H1 (cell line): Measurements from ENCODE around the gene ARHGEF19. TPM values are rescaled to one million over a fixed set of nuclear protein-coding genes. Genes with fewer than 3 reads are reported as not detected.

Experiments used
- CTCF ChIA-PET: fragments of 300-600 bp; sonication (Branson Sonifier 250); formaldehyde crosslinking; loops from one replicate; lab custom pipeline; 2021; ENCODE audit not compliant: partially characterized antibody; lab: Charles Lee
- POLR2A ChIA-PET: fragments of 300-600 bp; sonication (Branson Sonifier 250); formaldehyde crosslinking; loops from one replicate; lab custom pipeline; 2021; ENCODE audit warnings: inconsistent platforms; ENCODE audit not compliant: partially characterized antibody; lab: Charles Lee
- DNase-seq, 2 experiments: peaks; one replicate each; pipeline versions ENCODE4 v3.0.0 to v3.0.0-alpha.2; 2010 to 2022; ENCODE audit warnings: low spot score in 2 of 2, low read depth in 1 of 2, mixed read lengths in 1 of 2
- FAIRE-seq: peaks from 2 replicates; lab custom pipeline; 2011; peaks lifted over from hg19 to GRCh38; lab: Jason Lieb, UNC
- H2AFZ ChIP-seq: 2 replicates; pipeline ENCODE4 v1.8.1; 2012; ENCODE audit warnings: low read length, inconsistent platforms
- H2AK5ac ChIP-seq: 2 replicates; pipeline ENCODE4 v1.6.1; 2013; ENCODE audit warnings: low read depth, low read length
- H2BK120ac ChIP-seq: replicated peaks from 2 replicates; pipeline ENCODE3; 2013; ENCODE audit warnings: low read depth, low read length, inconsistent platforms
- H2BK12ac ChIP-seq: 2 replicates; pipeline ENCODE4 v1.6.1; 2013; ENCODE audit warnings: low read depth, low read length
- H2BK15ac ChIP-seq: 2 replicates; pipeline ENCODE4 v1.6.1; 2013; ENCODE audit warnings: low read length
- H2BK20ac ChIP-seq: 2 replicates; pipeline ENCODE4 v1.6.1; 2013; ENCODE audit warnings: low read length
- H2BK5ac ChIP-seq: 2 replicates; pipeline ENCODE4 v1.6.1; 2013; ENCODE audit warnings: low read depth, low read length
- H3K14ac ChIP-seq: 2 replicates; pipeline ENCODE4 v1.6.1; 2013; ENCODE audit warnings: inconsistent platforms; ENCODE audit not compliant: insufficient read length
- H3K18ac ChIP-seq: 2 replicates; pipeline ENCODE4 v1.6.1; 2013; ENCODE audit warnings: low read length; ENCODE audit errors: extremely low read depth
- H3K23ac ChIP-seq: 2 replicates; pipeline ENCODE4 v1.6.1; 2013; ENCODE audit warnings: inconsistent platforms; ENCODE audit not compliant: insufficient read length
- H3K23me2 ChIP-seq: 2 replicates; pipeline ENCODE4 v1.6.1; 2013; ENCODE audit warnings: low read depth, low read length
- H3K27ac ChIP-seq: 2 replicates; pipeline ENCODE4 v1.6.1; 2011; ENCODE audit warnings: low read depth, low read length, inconsistent platforms
- H3K27me3 ChIP-seq, 4 experiments: replicated peaks in 1 of 4; 1 replicate in 1 of 4; 2 replicates in 3 of 4; pipeline versions ENCODE4 v1.6.1 to v1.8.1; 2011 to 2013; ENCODE audit warnings: low read length in 3 of 4, mild to moderate bottlenecking in 3 of 4, inconsistent platforms in 2 of 4, mixed read lengths in 2 of 4, moderate library complexity in 1 of 4; ENCODE audit not compliant: control insufficient read depth in 3 of 4, insufficient read depth in 3 of 4; ENCODE audit errors: extremely low read depth in 1 of 4
- H3K36me3 ChIP-seq, 4 experiments: 2 replicates each; pipeline versions ENCODE4 v1.6.1 to v1.8.1; 2011 to 2013; ENCODE audit warnings: mild to moderate bottlenecking in 4 of 4, low read length in 3 of 4, moderate library complexity in 2 of 4, control low read depth in 1 of 4, inconsistent platforms in 1 of 4; ENCODE audit not compliant: insufficient read depth in 4 of 4, control insufficient read depth in 2 of 4
- H3K4ac ChIP-seq: replicated peaks from 2 replicates; pipeline ENCODE3; 2013; ENCODE audit warnings: low read length, low read depth, mixed read lengths, inconsistent platforms; ENCODE audit not compliant: insufficient read length
- H3K4me1 ChIP-seq, 4 experiments: replicated peaks in 1 of 4; 1 replicate in 1 of 4; 2 replicates in 3 of 4; pipeline versions ENCODE4 v1.6.1 to v1.8.1; 2011 to 2013; ENCODE audit warnings: low read length in 3 of 4, inconsistent platforms in 2 of 4, mixed read lengths in 1 of 4; ENCODE audit not compliant: insufficient read depth in 4 of 4, control insufficient read depth in 3 of 4
- H3K4me2 ChIP-seq, 2 experiments: 2 replicates each; pipeline versions ENCODE4 v1.6.1 to v1.8.1; 2011 to 2013; ENCODE audit warnings: low read depth in 2 of 2, low read length in 2 of 2, control low read depth in 1 of 2, inconsistent platforms in 1 of 2, mild to moderate bottlenecking in 1 of 2; ENCODE audit not compliant: insufficient read depth in 1 of 2
- H3K4me3 ChIP-seq, 4 experiments: fragments of 200-600, 300-600 bp in 1 of 4; sonication (generic), shearing (Covaris generic), sonication (Bioruptor Twin) in 1 of 4; 2 replicates each; pipeline versions ENCODE4 v1.5.1 to v1.8.1; 2011 to 2016; ENCODE audit warnings: low read length in 4 of 4, low read depth in 3 of 4, control low read depth in 2 of 4, inconsistent platforms in 2 of 4, mild to moderate bottlenecking in 2 of 4, mixed read lengths in 1 of 4, moderate library complexity in 1 of 4; ENCODE audit not compliant: insufficient read depth in 2 of 4; ENCODE audit errors: extremely low read depth in 1 of 4
- H3K56ac ChIP-seq: replicated peaks from 2 replicates; pipeline ENCODE3; 2013; ENCODE audit warnings: low read depth, mild to moderate bottlenecking, mixed read lengths, low read length, inconsistent platforms; ENCODE audit not compliant: insufficient read length
- H3K79me1 ChIP-seq: 2 replicates; pipeline ENCODE4 v1.6.1; 2013; ENCODE audit warnings: low read depth, low read length, control low read depth
- H3K79me2 ChIP-seq, 2 experiments: 2 replicates each; pipeline versions ENCODE4 v1.6.1 to v1.8.1; 2012 to 2013; ENCODE audit warnings: low read length in 2 of 2, mild to moderate bottlenecking in 2 of 2, inconsistent platforms in 1 of 2; ENCODE audit not compliant: insufficient read depth in 2 of 2, control insufficient read depth in 1 of 2
- H3K9ac ChIP-seq, 4 experiments: replicated peaks in 1 of 4; 1 replicate in 1 of 4; 2 replicates in 3 of 4; pipeline versions ENCODE4 v1.6.1 to v1.8.1; 2011 to 2013; ENCODE audit warnings: low read depth in 3 of 4, low read length in 3 of 4, control low read depth in 2 of 4, mild to moderate bottlenecking in 2 of 4, moderate library complexity in 2 of 4, inconsistent platforms in 1 of 4; ENCODE audit errors: extremely low read depth in 1 of 4
- H3K9me3 ChIP-seq, 2 experiments: 2 replicates each; pipeline versions ENCODE4 v1.6.1 to v1.8.1; 2012 to 2013; ENCODE audit warnings: mild to moderate bottlenecking in 2 of 2, moderate library complexity in 2 of 2, control low read depth in 1 of 2, inconsistent platforms in 1 of 2, low read depth in 1 of 2, low read length in 1 of 2, mixed read lengths in 1 of 2; ENCODE audit not compliant: insufficient read depth in 2 of 2
- H4K20me1 ChIP-seq, 2 experiments: replicated peaks in 1 of 2; 2 replicates each; pipeline versions ENCODE3 to v1.8.1; 2011 to 2013; ENCODE audit warnings: inconsistent platforms in 2 of 2, low read length in 2 of 2, mild to moderate bottlenecking in 1 of 2; ENCODE audit not compliant: insufficient read depth in 2 of 2, control insufficient read depth in 1 of 2
- H4K5ac ChIP-seq: 2 replicates; pipeline ENCODE4 v1.6.1; 2013; ENCODE audit warnings: low read length, low read depth, mixed read lengths, inconsistent platforms; ENCODE audit not compliant: insufficient read length
- H4K8ac ChIP-seq: 2 replicates; pipeline ENCODE4 v1.8.0; 2013; ENCODE audit warnings: mild to moderate bottlenecking, moderate library complexity, low read length, inconsistent platforms; ENCODE audit not compliant: insufficient read depth; ENCODE audit errors: extremely low read depth
- H4K91ac ChIP-seq: replicated peaks from 2 replicates; pipeline ENCODE3; 2013; ENCODE audit warnings: low read length, mixed read lengths, inconsistent platforms; ENCODE audit not compliant: insufficient read length
- BACH1 ChIP-seq: IDR thresholded peaks from 2 replicates; pipeline ENCODE4 v1.6.1; 2012; ENCODE audit warnings: low read length, improper control_type of control experiment
- CEBPB ChIP-seq: IDR thresholded peaks from 2 replicates; pipeline ENCODE4 v1.6.1; 2012; ENCODE audit warnings: low read depth, low read length
- E2F6 ChIP-seq: IDR thresholded peaks from 2 replicates; pipeline ENCODE4 v1.6.1; 2012; ENCODE audit warnings: inconsistent platforms
- EP300 ChIP-seq, 2 experiments: IDR thresholded peaks; 1 replicate in 1 of 2; 2 replicates in 1 of 2; pipeline ENCODE4 v1.6.1; 2011 to 2012; ENCODE audit warnings: low read depth in 2 of 2, low read length in 2 of 2, mild to moderate bottlenecking in 2 of 2, borderline replicate concordance in 1 of 2, inconsistent platforms in 1 of 2, moderate library complexity in 1 of 2
- KDM4A ChIP-seq: IDR thresholded peaks from one replicate; pipeline ENCODE4 v1.7.1; 2012; ENCODE audit warnings: low read depth, mild to moderate bottlenecking, moderate library complexity, low read length, inconsistent platforms; ENCODE audit not compliant: severe bottlenecking
- POLR2A ChIP-seq, 2 experiments: IDR thresholded peaks; 1 replicate in 1 of 2; 2 replicates in 1 of 2; pipeline ENCODE4 v1.6.1; 2011; ENCODE audit warnings: low read depth in 2 of 2, low read length in 2 of 2, mild to moderate bottlenecking in 2 of 2; ENCODE audit errors: control extremely low read depth in 1 of 2
- RAD21 ChIP-seq, 2 experiments: IDR thresholded peaks in 1 of 2; conservative IDR thresholded peaks in 1 of 2; 2 replicates each; pipeline ENCODE4 v1.6.1; 2011; ENCODE audit warnings: low read depth in 2 of 2, low read length in 2 of 2, improper control_type of control experiment in 1 of 2, inconsistent platforms in 1 of 2, mild to moderate bottlenecking in 1 of 2, moderate library complexity in 1 of 2
- RXRA ChIP-seq: IDR thresholded peaks from 2 replicates; pipeline ENCODE4 v1.6.1; 2011; ENCODE audit warnings: low read depth, mild to moderate bottlenecking, low read length, moderate library complexity; ENCODE audit not compliant: insufficient read depth
- SAP30 ChIP-seq: fragments of 300-600 bp; sonication (generic); IDR thresholded peaks from 2 replicates; pipeline ENCODE4 v1.7.1; 2012; ENCODE audit warnings: low read length, moderate library complexity, mild to moderate bottlenecking, inconsistent platforms; ENCODE audit not compliant: insufficient read depth, insufficient replicate concordance
- SUZ12 ChIP-seq: fragments of 200-600 bp; sonication (generic); IDR thresholded peaks from 2 replicates; pipeline ENCODE4 v1.6.1; 2012; ENCODE audit warnings: mild to moderate bottlenecking, inconsistent platforms, low read length, moderate library complexity, mixed read lengths
- WGBS, 2 experiments: shearing (Covaris generic) in 1 of 2; methylation state at CpG; one replicate each; pipeline versions ENCODE4 v1.1.6 to v1.1.7; 2013 to 2015; ENCODE audit warnings: low lambda C conversion rate in 2 of 2, mixed read lengths in 2 of 2, inconsistent platforms in 1 of 2, low coverage in 1 of 2, missing lambda C conversion rate in 1 of 2; ENCODE audit not compliant: insufficient replicate concordance in 2 of 2, insufficient coverage in 1 of 2, insufficient read length in 1 of 2; ENCODE audit errors: extremely low coverage in 1 of 2, missing lambda C conversion rate in 1 of 2; 5-methylcytosine and 5-hydroxymethylcytosine counted together
- polyA plus RNA-seq, 7 experiments: library from polyadenylated mRNA; depleted of rRNA in 3 of 7; stranded (reverse) in 5 of 7; unstranded in 2 of 7; fragments of >200 nt in 5 of 7; fragments of 200-250 nt in 2 of 7; gene quantifications; 1 replicate in 5 of 7; 2 replicates in 1 of 7; 4 replicates in 1 of 7; pipeline versions ENCODE4 v1.2.1 to v1.2.3, GENCODE V29; 2011 to 2013; ENCODE audit warnings: missing spikeins in 2 of 7, mixed read lengths in 2 of 7
- total RNA-seq: library from RNA; stranded (reverse); fragmentation: NEBNext Ultra II Directional; extraction: Animal tissue kit (Norgen Biotek cat#: 25700); gene quantifications from 2 replicates; pipeline ENCODE4 v1.2.1, GENCODE V29; 2021

Gene ARHGEF19
- total and polyA plus RNA-seq, 2 of the 8 experiments (the other 6 are each of a cell fraction or from before 2014, with no cell fraction given): 47.5 to 56.4 TPM

DNA sequence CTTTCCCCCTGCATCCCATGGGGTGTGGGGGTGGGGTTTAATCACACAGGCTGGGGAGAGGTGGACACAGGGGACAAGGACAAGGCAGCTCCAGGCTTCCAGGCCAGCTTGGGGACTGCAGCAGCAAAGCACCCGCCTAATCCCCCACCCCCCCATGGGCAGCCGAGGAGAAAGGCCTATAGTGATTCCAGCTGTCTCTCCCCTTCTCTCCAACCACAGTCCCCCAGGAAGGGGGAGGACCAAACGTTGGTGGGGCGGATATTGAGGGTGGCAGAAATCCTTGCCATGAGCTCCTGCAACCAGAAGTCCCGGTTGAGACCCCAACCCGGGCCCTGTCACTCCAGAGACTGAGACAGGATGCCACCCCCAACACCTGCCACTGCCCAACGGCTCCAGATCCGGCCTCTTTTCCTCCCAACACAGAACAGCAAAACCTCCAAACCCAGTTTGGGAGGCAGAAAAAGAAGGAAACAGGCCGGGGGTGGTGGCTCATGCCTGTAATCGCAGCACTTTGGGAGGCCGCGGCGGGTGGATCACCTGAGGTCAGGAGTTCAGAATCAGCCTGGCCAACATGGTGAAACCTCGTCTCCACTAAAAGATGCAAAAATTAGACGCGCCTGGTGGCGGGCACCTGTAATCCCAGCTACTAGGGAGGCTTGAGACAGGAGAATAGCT lies 58.3 kb downstream of the ARHGEF19 start:
- H3K4ac ChIP-seq: peak overlapping the region; percentile 60
- no peak overlapping the region for H2AFZ ChIP-seq
- H3K9ac ChIP-seq: no peak overlapping the region
- H3K4me2 ChIP-seq: peak overlapping the region; percentile 64 to 99
- peaks cover 9 to 62% of the 10 kb centered on the region in 2 experiments; a peak in 3 of 4 replicates for H3K79me2 ChIP-seq
- H3K79me1 ChIP-seq: peaks cover 5% of the 10 kb centered on the region
- no peak overlapping the region for H3K23ac ChIP-seq
- H2BK5ac ChIP-seq: 0 out of 2 replicates have a peak overlapping the region, but pooled peaks have one; percentile 24
- H3K9me3 ChIP-seq: no peaks in the 10 kb centered on the region
- H2AK5ac ChIP-seq: 0 out of 2 replicates have a peak overlapping the region, but pooled peaks have one; percentile 61
- peaks cover 10 to 17% of the 10 kb centered on the region in 2 experiments for H4K20me1 ChIP-seq
- H2BK20ac ChIP-seq: no peak overlapping the region
- FAIRE-seq: no peak
- H3K18ac ChIP-seq: no peak overlapping the region; the same call in 1 of the 2 replicates
- H2BK12ac ChIP-seq: 0 out of 2 replicates have a peak overlapping the region, but pooled peaks have one; percentile 55
- no peak overlapping the region; the same call in 1 of the 2 replicates for H4K8ac ChIP-seq
- H3K4me1 ChIP-seq: peaks cover 5 to 43% (median 31%) of the 10 kb centered on the region in 4 experiments
- peaks cover 0 to 5% (median 2%) of the 10 kb centered on the region in 4 experiments; a peak in 2 of 8 replicates for H3K36me3 ChIP-seq
- 0 out of 2 replicates have a peak overlapping the region, but pooled peaks have one; percentile 8 for H3K27ac ChIP-seq
- H3K56ac ChIP-seq: no peak overlapping the region
- H4K5ac ChIP-seq: no peak overlapping the region
- ChIA-PET POLR2A (interaction anchor here (1.2 to 8.4 kb wide), 5 partner anchors 8 to 36 kb away, joined by 3 to 104 read pairs (median 4); no protein-coding TSS in a partner anchor), CTCF (interaction anchor here (0.6 to 14.5 kb wide), 18 partner anchors 9 to 291 kb away, joined by 3 to 202 read pairs (median 4); no protein-coding TSS in a partner anchor)
- H2BK15ac ChIP-seq: no peak overlapping the region
- H3K14ac ChIP-seq: no peak overlapping the region
- peak overlapping the region; percentile 70 to 87 (median 81); a peak in 7 of 8 replicates for H3K4me3 ChIP-seq
- 44% methylated on average over 11 of the region's 17 CpGs; no CpG with 5 or more reads in 1 of the 2 experiments for WGBS, 2 experiments
- H3K27me3 ChIP-seq: peaks cover 0 to 10% (median 6%) of the 10 kb centered on the region in 4 experiments; a peak in 4 of 7 replicates
- DNase-seq: no peak
- H3K23me2 ChIP-seq: peaks cover 16% of the 10 kb centered on the region
- peak overlapping the region; percentile 34 for H4K91ac ChIP-seq
- H2BK120ac ChIP-seq: no peak overlapping the region
- TF ChIP-seq SAP30 (no peak), E2F6 (no peak), SUZ12 (no peak), EP300 (IDR thresholded peaks at IDR 0.05; ENCODE audit: borderline replicate concordance in 1 of 2, low read depth in 2 of 2, low read length in 2 of 2) (no peak), POLR2A (IDR thresholded peaks at IDR 0.05; ENCODE audit: control extremely low read depth in 1 of 2, low read depth in 2 of 2, low read length in 2 of 2) (no peak), CEBPB (no peak), BACH1 (no peak), RAD21 (IDR thresholded peaks at IDR 0.05 in 1 of 2, conservative IDR thresholded peaks at IDR 0.05 in 1 of 2; ENCODE audit: low read depth in 2 of 2, low read length in 2 of 2) (no peak), KDM4A (no peak), RXRA (no peak)
